Nephron (organoid): ENCODE results near the gene BCAR3.
"Not testable (repeated sequence)": the region's sequence is repeated elsewhere in the genome, so short reads cannot be mapped to it uniquely, and the experiment has no call there.

ENCODE experiments used
- H3K27ac Mint-ChIP-seq, 3 experiments: 2 replicates each; pipeline ENCODE4 v1.8.0; 2020; ENCODE audit warnings: mixed read lengths in 3 of 3, mild to moderate bottlenecking in 2 of 3, moderate library complexity in 1 of 3
- H3K27me3 Mint-ChIP-seq: 2 replicates; pipeline ENCODE4 v1.8.0; 2021; ENCODE audit warnings: low read depth, mild to moderate bottlenecking, moderate library complexity, mixed read lengths
- H3K36me3 Mint-ChIP-seq: 2 replicates; pipeline ENCODE4 v1.8.0; 2020; ENCODE audit warnings: low read depth, mixed read lengths
- H3K4me1 Mint-ChIP-seq: 2 replicates; pipeline ENCODE4 v1.8.0; 2020; ENCODE audit warnings: mixed read lengths
- H3K4me3 Mint-ChIP-seq, 3 experiments: 2 replicates each; pipeline ENCODE4 v1.8.0; 2020; ENCODE audit warnings: mild to moderate bottlenecking in 3 of 3, mixed read lengths in 3 of 3, moderate library complexity in 2 of 3
- H3K9me3 Mint-ChIP-seq: 2 replicates; pipeline ENCODE4 v1.8.0; 2020; ENCODE audit warnings: mixed read lengths
- TF ChIP-seq, protein P1 (sequence below), 3 experiments: fragments of 200-600 bp; sonication (generic); IDR thresholded peaks; one replicate each; pipeline ENCODE4 v1.5.0; 2021; ENCODE audit warnings: antibody characterized with exemption in 3 of 3; ENCODE audit not compliant: unreplicated experiment in 3 of 3

BCAR3 gene

DNA sequence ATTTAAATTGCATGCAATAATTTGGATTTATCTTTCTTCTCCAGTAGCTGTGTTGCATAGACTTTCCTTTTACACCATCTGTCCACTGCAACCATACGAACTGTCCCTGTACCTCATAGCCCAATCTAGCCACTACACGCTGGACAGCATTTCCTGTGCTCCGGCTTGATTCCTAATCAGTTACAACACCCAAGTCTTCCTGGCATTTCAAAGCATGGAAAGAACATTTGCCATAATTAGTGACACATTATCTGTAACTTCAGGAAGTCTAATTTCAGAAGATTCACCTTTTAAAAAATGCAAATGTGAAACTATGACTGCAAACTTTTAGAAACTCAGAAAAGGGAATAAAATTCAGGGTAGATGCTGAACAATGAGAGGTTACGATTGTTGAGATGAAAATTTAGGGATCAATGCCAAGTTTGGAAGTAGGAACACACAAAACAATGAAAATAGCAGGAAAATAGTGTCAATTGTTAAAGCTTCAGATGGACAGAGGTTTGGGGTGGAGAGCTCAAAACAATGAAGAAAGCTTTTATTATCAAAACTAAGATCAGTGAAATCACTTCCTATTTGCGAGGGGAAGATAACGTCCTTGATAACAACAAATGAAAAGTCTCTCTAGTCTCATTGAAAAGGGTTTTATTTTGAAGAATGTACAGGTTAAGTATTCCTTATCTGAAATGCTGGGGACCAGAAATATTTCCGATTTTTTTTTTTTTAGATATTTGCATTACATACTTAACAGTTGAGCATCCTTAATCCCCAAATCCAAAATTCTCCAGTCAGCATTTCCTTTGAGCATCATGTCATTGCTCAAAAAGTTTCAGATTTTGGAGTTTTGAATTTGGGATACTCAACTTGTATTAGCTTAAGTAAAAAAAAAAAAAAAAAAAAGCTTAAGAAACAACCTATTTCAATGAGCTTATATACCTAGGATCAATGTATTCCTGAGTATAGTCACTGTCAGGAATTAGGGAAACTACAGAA is 126.5 kb downstream of the BCAR3 start:
- H3K27ac Mint-ChIP-seq, result peak overlapping the region; percentile 20 to 86 (median 24)
- peaks cover 42% of the 10 kb centered on the region for H3K4me1 Mint-ChIP-seq
- TF ChIP-seq, protein P1, sequence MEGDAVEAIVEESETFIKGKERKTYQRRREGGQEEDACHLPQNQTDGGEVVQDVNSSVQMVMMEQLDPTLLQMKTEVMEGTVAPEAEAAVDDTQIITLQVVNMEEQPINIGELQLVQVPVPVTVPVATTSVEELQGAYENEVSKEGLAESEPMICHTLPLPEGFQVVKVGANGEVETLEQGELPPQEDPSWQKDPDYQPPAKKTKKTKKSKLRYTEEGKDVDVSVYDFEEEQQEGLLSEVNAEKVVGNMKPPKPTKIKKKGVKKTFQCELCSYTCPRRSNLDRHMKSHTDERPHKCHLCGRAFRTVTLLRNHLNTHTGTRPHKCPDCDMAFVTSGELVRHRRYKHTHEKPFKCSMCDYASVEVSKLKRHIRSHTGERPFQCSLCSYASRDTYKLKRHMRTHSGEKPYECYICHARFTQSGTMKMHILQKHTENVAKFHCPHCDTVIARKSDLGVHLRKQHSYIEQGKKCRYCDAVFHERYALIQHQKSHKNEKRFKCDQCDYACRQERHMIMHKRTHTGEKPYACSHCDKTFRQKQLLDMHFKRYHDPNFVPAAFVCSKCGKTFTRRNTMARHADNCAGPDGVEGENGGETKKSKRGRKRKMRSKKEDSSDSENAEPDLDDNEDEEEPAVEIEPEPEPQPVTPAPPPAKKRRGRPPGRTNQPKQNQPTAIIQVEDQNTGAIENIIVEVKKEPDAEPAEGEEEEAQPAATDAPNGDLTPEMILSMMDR (IDR thresholded peaks at IDR 0.05; ENCODE audit: unreplicated experiment in 3 of 3), result no peak
- H3K27me3 Mint-ChIP-seq, result no peaks in the 10 kb centered on the region
- H3K4me3 Mint-ChIP-seq, result no peak overlapping the region
- H3K36me3 Mint-ChIP-seq, result peaks cover 77% of the 10 kb centered on the region
- peaks cover 9% of the 10 kb centered on the region for H3K9me3 Mint-ChIP-seq

DNA sequence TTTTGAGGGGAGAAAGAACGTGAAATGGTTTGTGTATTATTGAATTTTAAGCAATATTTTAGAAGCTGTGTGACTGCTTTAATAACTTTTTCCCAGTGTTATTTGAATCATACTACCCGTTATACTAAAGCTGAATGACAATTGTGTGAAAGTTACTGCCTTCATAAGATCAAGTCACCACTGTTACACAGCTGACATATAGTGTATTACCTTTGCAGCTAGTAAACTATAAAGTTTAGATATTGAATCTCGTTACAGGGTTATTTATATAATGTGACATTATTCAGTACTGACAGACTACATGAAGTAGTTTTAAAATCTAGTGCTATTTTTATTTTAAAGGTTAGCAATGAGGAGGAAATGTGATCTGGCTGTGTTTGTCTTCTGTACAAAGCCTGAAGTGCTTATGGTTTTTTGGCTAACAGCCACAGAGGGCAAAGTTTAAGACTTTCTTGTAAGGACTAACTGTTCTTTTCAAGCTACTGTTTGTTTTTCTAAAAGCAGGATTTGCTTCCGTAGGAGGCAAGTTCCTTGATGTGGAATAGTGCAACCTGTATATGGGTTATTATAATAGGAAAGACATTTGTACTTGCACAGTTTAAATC is 127.6 kb downstream of the BCAR3 start:
- H3K27me3 Mint-ChIP-seq, H3K4me3 Mint-ChIP-seq, H3K9me3 Mint-ChIP-seq: not testable (repeated sequence)
- H3K36me3 Mint-ChIP-seq, result peaks cover 69% of the 10 kb centered on the region
- peak overlapping the region; percentile 20 to 86 (median 58) for H3K27ac Mint-ChIP-seq
- H3K4me1 Mint-ChIP-seq, result peaks cover 42% of the 10 kb centered on the region

DNA sequence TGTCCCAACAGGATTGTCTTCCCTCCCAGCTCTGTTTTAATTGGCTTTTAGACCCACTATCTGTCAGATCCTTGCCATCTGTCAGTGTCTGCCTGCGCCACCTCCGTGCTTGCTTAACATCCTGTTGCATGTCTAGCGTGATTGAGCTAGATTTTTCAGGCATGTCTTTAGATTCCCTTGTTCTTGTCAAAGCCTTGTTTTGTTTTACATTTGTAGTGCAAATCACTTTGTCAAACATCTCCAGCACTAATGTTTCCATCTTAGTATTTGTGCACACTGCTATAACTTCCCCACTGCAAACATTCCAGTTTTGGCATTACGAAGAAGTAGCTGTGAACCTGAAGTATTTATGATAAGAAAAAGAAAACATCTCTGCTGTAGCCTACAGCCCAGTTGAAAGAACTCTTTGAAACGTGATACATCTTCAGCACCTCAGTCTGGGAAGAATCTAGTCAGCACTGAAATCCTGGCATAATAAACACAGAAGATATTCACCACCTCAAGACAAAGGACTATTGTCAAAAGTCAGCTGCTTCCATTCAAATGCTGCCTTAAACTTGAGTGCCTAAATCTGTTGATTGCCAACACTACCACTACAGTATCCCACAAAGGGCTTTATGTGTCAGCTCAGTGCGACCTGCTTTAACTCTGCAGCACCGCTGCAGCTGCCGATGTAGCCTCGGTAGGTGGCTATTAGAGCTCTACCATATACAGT is 128.7 kb downstream of the BCAR3 start:
- Mint-ChIP-seq H3K4me3 (peak overlapping the region in 1 of 3 experiments; percentile 26), H3K27me3 (no peaks in the 10 kb centered on the region), H3K36me3 (peaks cover 64% of the 10 kb centered on the region), H3K4me1 (peaks cover 42% of the 10 kb centered on the region), H3K9me3 (peaks cover 4% of the 10 kb centered on the region), H3K27ac (peak overlapping the region; percentile 51 to 88 (median 86))
- TF ChIP-seq, protein P1 (IDR thresholded peaks at IDR 0.05; ENCODE audit: unreplicated experiment in 3 of 3), result no peak

DNA sequence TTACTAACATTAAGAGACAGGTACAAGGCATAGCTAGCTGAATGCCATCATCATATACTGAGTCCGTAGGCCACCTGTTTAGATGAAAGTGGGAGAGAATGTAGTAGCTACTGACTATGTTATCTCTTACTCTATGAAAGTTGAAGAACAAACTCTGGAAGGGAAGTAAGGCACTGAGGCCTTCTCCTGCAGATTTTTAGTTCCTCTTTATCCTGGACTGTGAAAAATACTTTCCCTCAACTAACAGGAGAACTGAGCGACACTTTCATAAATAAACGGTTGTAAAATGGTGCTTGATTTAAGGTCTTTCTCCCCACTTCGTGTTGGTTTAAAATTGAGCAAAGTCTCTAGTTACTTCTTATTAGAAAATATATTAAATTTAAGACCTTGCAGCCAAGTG is 131.8 kb downstream of the BCAR3 start:
- no peaks in the 10 kb centered on the region for H3K27me3 Mint-ChIP-seq
- H3K4me3 Mint-ChIP-seq, result no peak overlapping the region
- no peak overlapping the region for H3K27ac Mint-ChIP-seq
- H3K36me3 Mint-ChIP-seq, result peaks cover 70% of the 10 kb centered on the region
- H3K4me1 Mint-ChIP-seq, result peaks cover 43% of the 10 kb centered on the region
- no peaks in the 10 kb centered on the region for H3K9me3 Mint-ChIP-seq
- TF ChIP-seq, protein P1 (IDR thresholded peaks at IDR 0.05; ENCODE audit: unreplicated experiment in 3 of 3), result no peak

DNA sequence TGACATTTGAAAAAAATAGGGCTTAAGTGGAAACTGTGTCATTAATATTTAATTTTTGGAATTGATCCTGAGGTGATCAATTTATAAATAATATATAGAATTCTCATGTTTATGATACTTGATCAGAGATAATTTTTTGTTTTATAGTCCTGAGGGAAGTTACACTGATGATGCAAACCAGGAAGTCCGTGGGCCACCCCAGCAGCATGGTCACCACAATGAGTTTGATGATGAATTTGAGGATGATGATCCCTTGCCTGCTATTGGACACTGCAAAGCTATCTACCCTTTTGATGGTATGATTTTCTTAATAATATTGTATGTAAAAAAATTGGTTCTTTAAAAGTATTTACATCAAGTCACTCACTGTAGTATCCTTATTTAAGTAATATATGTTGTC is 132.5 kb downstream of the BCAR3 start:
- Mint-ChIP-seq H3K27me3 (no peaks in the 10 kb centered on the region), H3K27ac (no peak overlapping the region), H3K36me3 (peaks cover 70% of the 10 kb centered on the region), H3K4me3 (no peak overlapping the region), H3K4me1 (peaks cover 36% of the 10 kb centered on the region), H3K9me3 (no peaks in the 10 kb centered on the region)
- TF ChIP-seq, protein P1 (IDR thresholded peaks at IDR 0.05; ENCODE audit: unreplicated experiment in 3 of 3), result no peak
